GM12878 (cell line): Measurements from ENCODE around the gene G2E3. TPM values are rescaled to one million over a fixed set of nuclear protein-coding genes. Genes with fewer than 3 reads are reported as not detected.

Experiments
- CEBPZ ChIP-seq: fragments of 150-350 bp; IDR thresholded peaks from 2 replicates; pipeline ENCODE4 v1.6.1; 2016; ENCODE audit warnings: low read depth, low read length
- CHD4 ChIP-seq: fragments of 200-600 bp; sonication (generic); IDR thresholded peaks from 2 replicates; pipeline ENCODE4 v1.6.1; 2016; ENCODE audit warnings: mild to moderate bottlenecking
- EGR1 ChIP-seq, 2 experiments: IDR thresholded peaks; 1 replicate in 1 of 2; 2 replicates in 1 of 2; pipeline ENCODE4 v1.6.1; 2011 to 2012; ENCODE audit warnings: low read depth in 2 of 2, low read length in 2 of 2, borderline replicate concordance in 1 of 2, mild to moderate bottlenecking in 1 of 2, moderate library complexity in 1 of 2
- IKZF2 ChIP-seq, 2 experiments: fragments of 450-650 bp; IDR thresholded peaks; 2 replicates each; pipeline ENCODE4 v1.6.1; 2017; ENCODE audit warnings: mild to moderate bottlenecking in 2 of 2, moderate library complexity in 2 of 2
- IRF4 ChIP-seq: IDR thresholded peaks from 2 replicates; pipeline ENCODE4 v1.6.1; 2011; ENCODE audit warnings: low read depth, low read length
- MEF2A ChIP-seq: IDR thresholded peaks from 2 replicates; pipeline ENCODE4 v1.6.1; 2011; ENCODE audit warnings: low read depth, mild to moderate bottlenecking, low read length, moderate library complexity; ENCODE audit not compliant: insufficient read depth
- NBN ChIP-seq: fragments of 450-650 bp; IDR thresholded peaks from 2 replicates; pipeline ENCODE4 v1.6.1; 2016
- NFYB ChIP-seq: IDR thresholded peaks from 2 replicates; pipeline ENCODE4 v1.6.1; 2011; ENCODE audit warnings: low read depth, mild to moderate bottlenecking, low read length, improper control_type of control experiment, moderate library complexity; ENCODE audit not compliant: insufficient read depth
- NR2C1 ChIP-seq: fragments of 450-650 bp; IDR thresholded peaks from 2 replicates; pipeline ENCODE4 v1.6.1; 2017; ENCODE audit warnings: antibody characterized with exemption, mild to moderate bottlenecking, moderate library complexity
- RAD51 ChIP-seq: fragments of 450-650 bp; IDR thresholded peaks from 2 replicates; pipeline ENCODE4 v1.6.1; 2016; ENCODE audit warnings: moderate library complexity, mild to moderate bottlenecking, inconsistent platforms
- RBBP5 ChIP-seq: fragments of 200-600 bp; sonication (generic); conservative IDR thresholded peaks from 2 replicates; pipeline ENCODE4 v1.6.1; 2016
- SMC3 ChIP-seq: IDR thresholded peaks from 2 replicates; pipeline ENCODE4 v1.6.1; 2011; ENCODE audit warnings: low read length, improper control_type of control experiment, borderline replicate concordance
- SREBF1 ChIP-seq: IDR thresholded peaks from 2 replicates; pipeline ENCODE4 v1.6.1; 2012; ENCODE audit warnings: mild to moderate bottlenecking, low read length
- YY1 ChIP-seq: IDR thresholded peaks from 2 replicates; pipeline ENCODE4 v1.6.1; 2011; ENCODE audit warnings: low read depth, mild to moderate bottlenecking, low read length
- ZNF384 ChIP-seq: IDR thresholded peaks from 2 replicates; pipeline ENCODE4 v1.6.1; 2012; ENCODE audit warnings: low read depth, mild to moderate bottlenecking, low read length, improper control_type of control experiment, borderline replicate concordance
- polyA plus RNA-seq, 11 experiments: library from polyadenylated mRNA; depleted of rRNA in 4 of 11; unstranded in 6 of 11; stranded (reverse) in 5 of 11; fragments of >200 nt; fragmentation: Nextera tagmentation in 4 of 11; fragmentation: Illumina TruSeq in 1 of 11; extraction: Ambion mirVana in 4 of 11; extraction: Trizol in 1 of 11; gene quantifications; 1 replicate in 1 of 11; 2 replicates in 10 of 11; pipeline versions ENCODE4 v1.2.1 to v1.2.3, GENCODE V29; 2011 to 2016; ENCODE audit warnings: inconsistent platforms in 2 of 11, missing spikeins in 2 of 11, low read depth in 1 of 11
- total RNA-seq, 4 experiments: library from RNA; depleted of rRNA in 3 of 4; stranded (reverse); fragments of >200 nt in 3 of 4; fragmentation: Illumina TruSeq in 1 of 4; extraction: Trizol in 1 of 4; gene quantifications; 2 replicates each; pipeline versions ENCODE4 v1.2.1 to v1.2.3, GENCODE V29; 2013 to 2021
- TF ChIP-seq, protein P1 (sequence below): fragments of 450-650 bp; IDR thresholded peaks from 2 replicates; pipeline ENCODE4 v1.6.1; 2018; ENCODE audit warnings: mild to moderate bottlenecking, low read depth, moderate library complexity; ENCODE audit not compliant: partially characterized antibody
- TF ChIP-seq, protein P2 (sequence below): IDR thresholded peaks from 2 replicates; pipeline ENCODE4 v1.6.1; 2011; ENCODE audit warnings: borderline replicate concordance, low read depth, mild to moderate bottlenecking, moderate library complexity, mixed read lengths, low read length; ENCODE audit not compliant: insufficient read depth; ENCODE audit errors: extremely low read length
- TF ChIP-seq, protein P3 (sequence below): fragments of 450-650 bp; IDR thresholded peaks from 2 replicates; pipeline ENCODE4 v1.6.1; 2014; ENCODE audit warnings: mild to moderate bottlenecking
- TF ChIP-seq, protein P4 (sequence below), 3 experiments: IDR thresholded peaks in 2 of 3; conservative IDR thresholded peaks in 1 of 3; 2 replicates each; pipeline ENCODE4 v1.5.1; 2011; ENCODE audit warnings: low read depth in 3 of 3, low read length in 3 of 3, mild to moderate bottlenecking in 3 of 3, control low read depth in 2 of 3, moderate library complexity in 2 of 3, inconsistent platforms in 1 of 3, mixed read lengths in 1 of 3; ENCODE audit not compliant: control insufficient read depth in 2 of 3, insufficient read depth in 1 of 3; ENCODE audit errors: extremely low read depth in 1 of 3

G2E3 gene
- total and polyA plus RNA-seq, 10 of the 15 experiments (the other 5 are each of a cell fraction or from before 2014, with no cell fraction given): 10.0 to 38.0 (median 21.1) TPM

DNA sequence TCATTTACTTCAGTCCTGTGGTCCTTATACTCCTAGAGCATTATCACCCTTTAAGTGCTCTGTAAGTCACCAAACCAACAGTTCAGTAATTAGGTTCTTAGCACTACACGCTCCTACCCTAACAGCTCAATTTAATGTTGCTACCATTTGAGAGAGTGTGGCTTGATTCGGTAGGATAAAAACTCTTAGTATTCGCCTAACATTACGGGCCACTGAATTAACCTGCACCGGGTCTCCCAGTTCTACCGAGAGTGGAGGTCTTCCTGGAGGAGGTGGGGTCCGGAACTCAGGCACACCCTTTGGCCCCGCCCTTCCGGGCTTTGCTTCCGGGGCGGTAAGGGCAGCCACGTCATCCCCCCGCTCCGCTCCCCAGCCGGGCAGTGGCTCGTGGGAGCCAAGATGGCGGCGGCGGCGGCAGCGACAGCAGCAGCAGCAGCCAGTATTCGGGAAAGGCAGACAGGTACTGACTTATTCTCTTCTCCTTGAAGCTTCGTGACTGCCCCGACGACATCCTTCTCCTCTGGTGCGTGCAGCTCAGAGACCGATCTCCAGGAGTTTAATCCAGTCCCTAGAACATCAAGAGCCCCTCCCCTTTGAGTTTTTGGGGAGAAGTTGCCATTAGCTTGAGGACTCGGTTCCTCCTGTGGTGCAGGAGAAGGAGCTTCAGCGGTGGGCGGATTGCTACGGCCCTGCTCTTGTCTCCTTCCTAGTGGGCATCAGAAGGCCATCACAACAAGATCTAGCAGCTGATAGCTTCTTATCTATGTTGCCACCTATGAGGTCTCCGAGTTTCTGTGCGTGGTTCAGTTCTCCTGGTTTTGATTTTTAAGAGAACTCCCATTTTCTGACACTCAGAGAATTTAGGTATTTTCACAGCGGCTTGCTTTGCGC lies 63.2 kb downstream of the G2E3 start, which contains the start of gene SCFD1 (continued):
- TF ChIP-seq IRF4 (no peak), SREBF1 (0 out of 2 replicates have a peak, but pooled peaks have one; percentile 30), NFYB (no peak), YY1 (peak; percentile 99), ZNF384 (no peak), RBBP5 (no peak), IKZF2 (IDR thresholded peaks at IDR 0.05) (peak; percentile 34 to 42; a peak in 1 of 4 replicates), EGR1 (IDR thresholded peaks at IDR 0.05; ENCODE audit: borderline replicate concordance in 1 of 2, low read depth in 2 of 2, low read length in 2 of 2) (no peak), CHD4 (no peak), MEF2A (no peak), SMC3 (no peak), NBN (peak; percentile 79), CEBPZ (no peak), NR2C1 (peak; percentile 96), RAD51 (no peak)
- TF ChIP-seq, protein P1, sequence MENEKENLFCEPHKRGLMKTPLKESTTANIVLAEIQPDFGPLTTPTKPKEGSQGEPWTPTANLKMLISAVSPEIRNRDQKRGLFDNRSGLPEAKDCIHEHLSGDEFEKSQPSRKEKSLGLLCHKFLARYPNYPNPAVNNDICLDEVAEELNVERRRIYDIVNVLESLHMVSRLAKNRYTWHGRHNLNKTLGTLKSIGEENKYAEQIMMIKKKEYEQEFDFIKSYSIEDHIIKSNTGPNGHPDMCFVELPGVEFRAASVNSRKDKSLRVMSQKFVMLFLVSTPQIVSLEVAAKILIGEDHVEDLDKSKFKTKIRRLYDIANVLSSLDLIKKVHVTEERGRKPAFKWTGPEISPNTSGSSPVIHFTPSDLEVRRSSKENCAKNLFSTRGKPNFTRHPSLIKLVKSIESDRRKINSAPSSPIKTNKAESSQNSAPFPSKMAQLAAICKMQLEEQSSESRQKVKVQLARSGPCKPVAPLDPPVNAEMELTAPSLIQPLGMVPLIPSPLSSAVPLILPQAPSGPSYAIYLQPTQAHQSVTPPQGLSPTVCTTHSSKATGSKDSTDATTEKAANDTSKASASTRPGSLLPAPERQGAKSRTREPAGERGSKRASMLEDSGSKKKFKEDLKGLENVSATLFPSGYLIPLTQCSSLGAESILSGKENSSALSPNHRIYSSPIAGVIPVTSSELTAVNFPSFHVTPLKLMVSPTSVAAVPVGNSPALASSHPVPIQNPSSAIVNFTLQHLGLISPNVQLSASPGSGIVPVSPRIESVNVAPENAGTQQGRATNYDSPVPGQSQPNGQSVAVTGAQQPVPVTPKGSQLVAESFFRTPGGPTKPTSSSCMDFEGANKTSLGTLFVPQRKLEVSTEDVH: peak; percentile 69
- TF ChIP-seq, protein P2, sequence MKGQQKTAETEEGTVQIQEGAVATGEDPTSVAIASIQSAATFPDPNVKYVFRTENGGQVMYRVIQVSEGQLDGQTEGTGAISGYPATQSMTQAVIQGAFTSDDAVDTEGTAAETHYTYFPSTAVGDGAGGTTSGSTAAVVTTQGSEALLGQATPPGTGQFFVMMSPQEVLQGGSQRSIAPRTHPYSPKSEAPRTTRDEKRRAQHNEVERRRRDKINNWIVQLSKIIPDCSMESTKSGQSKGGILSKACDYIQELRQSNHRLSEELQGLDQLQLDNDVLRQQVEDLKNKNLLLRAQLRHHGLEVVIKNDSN: no peak
- TF ChIP-seq, protein P3, sequence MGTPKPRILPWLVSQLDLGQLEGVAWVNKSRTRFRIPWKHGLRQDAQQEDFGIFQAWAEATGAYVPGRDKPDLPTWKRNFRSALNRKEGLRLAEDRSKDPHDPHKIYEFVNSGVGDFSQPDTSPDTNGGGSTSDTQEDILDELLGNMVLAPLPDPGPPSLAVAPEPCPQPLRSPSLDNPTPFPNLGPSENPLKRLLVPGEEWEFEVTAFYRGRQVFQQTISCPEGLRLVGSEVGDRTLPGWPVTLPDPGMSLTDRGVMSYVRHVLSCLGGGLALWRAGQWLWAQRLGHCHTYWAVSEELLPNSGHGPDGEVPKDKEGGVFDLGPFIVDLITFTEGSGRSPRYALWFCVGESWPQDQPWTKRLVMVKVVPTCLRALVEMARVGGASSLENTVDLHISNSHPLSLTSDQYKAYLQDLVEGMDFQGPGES: no peak
- TF ChIP-seq, protein P4, sequence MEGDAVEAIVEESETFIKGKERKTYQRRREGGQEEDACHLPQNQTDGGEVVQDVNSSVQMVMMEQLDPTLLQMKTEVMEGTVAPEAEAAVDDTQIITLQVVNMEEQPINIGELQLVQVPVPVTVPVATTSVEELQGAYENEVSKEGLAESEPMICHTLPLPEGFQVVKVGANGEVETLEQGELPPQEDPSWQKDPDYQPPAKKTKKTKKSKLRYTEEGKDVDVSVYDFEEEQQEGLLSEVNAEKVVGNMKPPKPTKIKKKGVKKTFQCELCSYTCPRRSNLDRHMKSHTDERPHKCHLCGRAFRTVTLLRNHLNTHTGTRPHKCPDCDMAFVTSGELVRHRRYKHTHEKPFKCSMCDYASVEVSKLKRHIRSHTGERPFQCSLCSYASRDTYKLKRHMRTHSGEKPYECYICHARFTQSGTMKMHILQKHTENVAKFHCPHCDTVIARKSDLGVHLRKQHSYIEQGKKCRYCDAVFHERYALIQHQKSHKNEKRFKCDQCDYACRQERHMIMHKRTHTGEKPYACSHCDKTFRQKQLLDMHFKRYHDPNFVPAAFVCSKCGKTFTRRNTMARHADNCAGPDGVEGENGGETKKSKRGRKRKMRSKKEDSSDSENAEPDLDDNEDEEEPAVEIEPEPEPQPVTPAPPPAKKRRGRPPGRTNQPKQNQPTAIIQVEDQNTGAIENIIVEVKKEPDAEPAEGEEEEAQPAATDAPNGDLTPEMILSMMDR (IDR thresholded peaks at IDR 0.05 in 2 of 3, conservative IDR thresholded peaks at IDR 0.05 in 1 of 3; ENCODE audit: control insufficient read depth in 2 of 3, extremely low read depth in 1 of 3, insufficient read depth in 1 of 3, low read depth in 3 of 3, low read length in 3 of 3): no peak
